ENCODE results near the gene KCND3.

Gene KCND3

GRCh38 chr1:111989531-111990025 is at the start of gene KCND3:
Gene KCND3, minus strand, starts transcription at chr1:111989668.
- DNase-seq (ENCODE audit: low read depth), result no peak

DNA sequence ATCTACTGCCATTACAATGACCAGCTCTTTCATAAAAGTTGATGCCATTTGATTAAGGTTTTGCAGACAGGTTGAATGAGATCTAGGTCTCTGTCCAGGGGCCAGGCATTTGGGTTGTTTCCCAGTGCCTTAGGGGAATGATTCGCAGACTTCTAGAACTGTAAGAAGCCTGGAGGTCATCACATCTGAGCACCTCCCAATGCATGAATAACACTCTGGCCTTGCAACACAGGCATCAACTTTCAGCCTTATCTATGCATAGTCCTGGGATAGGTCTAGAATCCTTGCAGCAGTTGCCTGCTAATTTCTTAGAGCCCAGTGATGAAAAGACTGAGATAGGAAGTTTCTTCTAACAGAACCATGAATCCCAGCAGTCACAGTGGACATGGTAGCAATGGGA is 44.8 kb upstream of the KCND3 start:
- DNase-seq (ENCODE audit: low read depth), result no peak

- no peak for DNase-seq (ENCODE audit: low read depth)
Observed at GRCh38 chr1:112033439-112034120, 44.1 kb upstream of the KCND3 start.

DNA sequence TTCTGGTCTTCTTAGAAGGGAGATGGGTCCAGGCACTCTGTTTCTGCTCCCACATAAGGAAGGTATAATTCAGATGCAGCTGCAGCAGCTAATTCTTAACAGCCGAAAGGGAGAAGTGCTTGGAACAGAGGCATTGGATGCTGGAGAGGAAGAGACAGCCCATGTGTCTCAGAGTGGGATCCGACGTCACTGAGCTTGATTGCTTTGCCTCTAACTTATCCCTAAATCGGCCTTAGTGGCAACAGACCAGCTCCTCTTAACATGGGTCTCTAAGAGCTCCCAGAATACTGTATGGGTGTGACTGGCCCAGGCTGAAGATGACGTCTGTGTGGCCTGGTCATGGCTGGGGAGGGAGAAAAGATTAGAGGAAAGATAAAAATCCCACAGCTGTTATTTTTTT is 40.7 kb upstream of the KCND3 start:
- DNase-seq (ENCODE audit: low read depth), result no peak

GRCh38 chr1:112027696-112028095 is 38.2 kb upstream of the KCND3 start:
- DNase-seq (ENCODE audit: low read depth), result no peak

DNA sequence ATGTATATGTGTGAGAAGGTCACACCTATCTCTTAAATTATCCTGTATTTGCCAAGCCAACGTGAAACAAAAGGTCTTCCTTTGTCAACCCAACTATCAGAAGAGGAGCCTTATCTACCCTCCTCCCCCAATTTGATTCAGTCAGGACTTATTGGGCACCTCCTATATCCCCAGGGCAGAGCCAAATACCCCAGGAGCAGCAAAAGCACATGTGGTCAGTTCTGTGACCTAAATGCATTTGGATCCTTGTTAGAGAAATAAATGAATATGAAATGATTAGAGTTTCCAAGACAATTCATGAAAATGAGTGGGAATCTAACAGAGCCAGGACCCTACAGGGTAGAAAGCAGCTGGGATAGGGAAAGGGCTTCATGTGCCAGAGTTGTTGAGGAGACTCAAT is 37.0 kb upstream of the KCND3 start:
- no peak for DNase-seq (ENCODE audit: low read depth)

- no peak for DNase-seq (ENCODE audit: low read depth)
Observed at GRCh38 chr1:112026016-112026415, 36.5 kb upstream of the KCND3 start.

GRCh38 chr1:112021263-112021662 is 31.8 kb upstream of the KCND3 start:
- DNase-seq (ENCODE audit: low read depth), result no peak

GRCh38 chr1:112017183-112017582 is 27.7 kb upstream of the KCND3 start:
- DNase-seq (ENCODE audit: low read depth), result no peak

DNA sequence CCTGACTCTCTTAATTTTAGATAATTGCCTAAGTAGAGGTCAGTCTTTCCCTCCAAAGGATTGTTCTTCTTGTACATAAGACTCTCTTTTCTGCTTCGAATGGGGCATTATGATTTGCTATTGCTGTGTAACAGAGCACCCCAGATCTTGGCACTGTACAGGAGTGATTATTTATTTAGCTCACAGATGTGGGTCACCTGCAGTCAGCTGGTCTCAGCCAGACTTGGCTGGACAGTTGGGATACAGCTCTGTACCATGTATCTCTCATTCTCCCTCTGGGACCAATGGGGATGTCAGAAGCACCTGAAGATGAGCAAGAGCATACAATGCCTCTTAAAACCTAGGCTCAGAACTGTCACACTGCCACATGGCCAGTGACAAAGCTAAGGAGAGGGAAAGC is 23.4 kb upstream of the KCND3 start:
- DNase-seq (ENCODE audit: low read depth), result no peak

DNA sequence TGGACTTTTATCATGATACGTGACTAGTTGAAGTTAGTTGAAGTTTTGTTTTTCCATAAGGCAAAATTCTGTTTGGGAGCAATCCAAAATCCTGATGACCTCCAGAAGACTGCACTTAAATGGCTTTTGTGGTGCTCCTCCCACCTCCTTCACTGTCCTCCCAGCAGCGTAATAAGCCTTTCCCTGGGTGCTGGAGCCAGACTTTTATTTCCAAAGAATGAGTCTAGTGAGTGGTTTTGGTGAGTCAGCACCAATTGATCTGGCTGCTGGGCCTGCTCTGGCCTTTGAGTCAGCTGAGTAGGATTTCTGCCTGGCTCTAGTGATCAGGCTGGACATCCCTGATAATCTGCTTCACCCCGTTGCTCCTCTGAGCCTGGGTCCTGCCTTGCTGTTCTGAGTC is 21.7 kb upstream of the KCND3 start:
- no peak for DNase-seq (ENCODE audit: low read depth)

DNA sequence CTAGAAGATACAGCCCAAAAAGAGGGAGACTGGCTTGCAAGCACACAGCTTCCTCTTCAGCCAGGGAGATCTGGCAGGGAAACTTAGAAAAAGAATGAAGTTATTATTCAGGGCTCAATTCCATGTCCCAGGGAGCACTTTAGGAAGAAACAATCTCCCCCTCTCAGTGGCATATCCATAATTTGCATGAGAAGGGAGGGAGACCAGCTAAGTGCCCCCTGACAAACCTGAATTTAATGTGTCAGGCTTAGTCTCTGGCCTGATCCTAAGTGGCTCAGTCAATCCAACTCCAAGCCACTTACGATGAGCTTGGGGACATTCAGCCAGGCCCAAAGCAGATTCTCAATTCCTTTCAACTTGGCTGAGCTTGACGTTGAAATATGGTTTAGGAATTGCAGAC is 17.7 kb upstream of the KCND3 start:
- DNase-seq (ENCODE audit: low read depth), result no peak

DNA sequence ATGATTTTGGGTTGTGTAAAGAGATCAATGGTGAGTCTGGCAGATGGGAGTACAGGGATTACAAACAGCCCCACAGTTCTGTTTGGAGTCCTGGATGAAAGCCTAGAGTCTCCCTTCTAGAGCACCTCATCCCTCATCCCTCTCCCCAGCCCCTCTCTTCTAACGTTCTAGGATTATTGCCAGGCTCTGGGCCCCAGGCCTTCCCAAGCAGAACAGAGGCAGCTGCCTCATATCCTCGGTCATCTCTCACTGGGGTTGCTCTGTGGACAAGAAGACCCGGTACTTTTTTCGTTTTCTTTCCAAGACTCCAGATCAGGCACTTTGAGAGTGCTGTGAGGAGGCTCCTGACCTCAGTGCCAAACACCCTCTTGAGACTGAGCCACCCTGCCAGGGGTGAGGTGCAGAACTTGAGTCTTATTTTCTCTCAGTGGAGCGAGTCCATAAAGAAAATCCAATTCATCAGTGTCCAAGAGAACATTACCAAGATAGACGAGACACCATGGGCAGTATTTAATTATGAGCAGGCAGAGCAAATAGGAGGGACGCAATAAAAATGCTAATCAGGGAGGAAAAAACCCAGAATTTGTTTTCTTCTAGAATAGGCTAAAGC is 17.1 kb upstream of the KCND3 start:
- no peak for DNase-seq (ENCODE audit: low read depth)

DNA sequence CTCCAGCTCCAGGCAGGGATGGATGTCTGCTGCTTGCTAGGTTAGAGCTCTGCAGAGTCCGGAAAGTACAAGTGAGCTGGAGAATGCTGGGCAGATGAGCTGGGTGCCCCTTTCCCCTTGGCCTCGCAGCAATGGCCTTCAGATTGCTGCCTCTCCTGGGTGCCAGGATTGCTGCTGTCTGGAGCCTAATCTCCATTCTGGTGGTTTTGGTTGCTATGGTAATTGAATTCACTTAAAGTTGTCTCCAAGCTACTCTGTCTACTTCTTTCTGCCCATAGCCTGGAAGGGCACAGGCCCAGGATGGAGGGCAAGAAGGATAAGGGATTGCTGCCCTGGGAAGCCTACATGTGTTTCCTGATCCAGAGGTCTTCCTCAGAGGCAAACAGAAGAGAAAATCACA is 14.6 kb upstream of the KCND3 start:
- no peak for DNase-seq (ENCODE audit: low read depth)

GRCh38 chr1:112002514-112002913 is 13.0 kb upstream of the KCND3 start:
- no peak for DNase-seq (ENCODE audit: low read depth)

- DNase-seq (ENCODE audit: low read depth), result no peak
Observed at GRCh38 chr1:112001436-112001835, 12.0 kb upstream of the KCND3 start.

GRCh38 chr1:112000048-112000447 is 10.6 kb upstream of the KCND3 start:
- no peak for DNase-seq (ENCODE audit: low read depth)

DNA sequence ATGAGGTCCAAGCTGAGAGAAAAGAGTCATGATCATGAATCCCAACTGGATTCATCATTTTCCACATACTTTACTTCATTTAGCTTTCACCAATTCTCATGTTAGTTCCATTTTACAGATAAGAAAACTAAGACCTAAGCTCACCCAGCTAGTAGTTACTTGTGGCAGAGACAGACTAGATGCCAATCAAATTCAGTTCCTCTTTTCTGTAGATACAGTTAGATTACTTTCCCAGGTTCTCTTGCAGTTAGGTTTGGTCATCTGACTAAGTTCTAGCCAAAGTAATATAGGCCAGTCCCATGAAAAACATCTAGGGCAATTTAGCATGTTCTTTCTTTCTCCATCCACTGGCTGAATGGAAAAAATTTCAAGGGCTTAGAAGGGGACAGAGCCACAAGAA is 8.9 kb upstream of the KCND3 start:
- no peak for DNase-seq (ENCODE audit: low read depth)

GRCh38 chr1:111992476-111992875 is 3.0 kb upstream of the KCND3 start:
- DNase-seq (ENCODE audit: low read depth), result no peak

DNA sequence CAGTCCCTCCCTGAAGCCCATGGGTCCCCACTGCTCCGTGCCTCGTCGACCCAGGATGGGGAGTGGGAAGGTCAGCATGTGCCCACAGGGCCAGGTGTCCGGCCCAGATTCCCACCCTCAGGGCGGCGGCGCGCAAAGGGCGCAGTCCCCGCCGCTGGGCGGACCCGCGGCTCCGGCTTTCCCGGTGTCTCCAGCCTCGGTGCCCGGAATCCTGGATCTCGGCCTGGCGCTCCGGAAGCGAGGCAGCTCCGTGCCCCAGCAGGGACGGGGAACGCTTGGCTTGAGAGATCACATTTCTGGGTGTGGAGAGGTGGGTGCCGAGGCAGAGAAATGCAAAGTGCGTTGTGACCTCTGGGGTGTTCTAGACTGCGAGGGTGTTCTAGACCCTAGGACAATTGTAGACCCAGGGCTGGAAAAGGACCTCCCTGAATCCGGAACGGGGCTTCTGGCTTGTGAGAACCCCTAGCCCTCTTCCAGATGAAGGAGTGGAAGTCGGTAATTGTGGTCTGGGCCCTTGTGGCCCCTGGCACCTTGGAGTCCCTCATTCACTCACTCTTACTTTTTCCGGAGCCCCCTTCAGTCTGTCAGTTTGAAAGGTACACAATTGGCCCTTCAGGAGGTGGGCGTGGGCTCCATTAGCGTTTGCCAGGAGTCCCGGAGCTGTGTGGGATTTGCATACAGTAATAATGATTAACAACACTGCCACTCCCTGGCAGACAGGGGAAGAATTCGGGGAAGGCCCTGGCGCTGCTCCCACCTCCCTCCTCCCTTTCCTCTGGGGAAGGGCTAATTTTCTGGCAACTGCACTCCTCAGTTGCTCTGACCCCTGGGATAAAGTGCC is 1.6 kb upstream of the KCND3 start:
- no peak for DNase-seq (ENCODE audit: low read depth)

GRCh38 chr1:111990026-111990877 is 784 bp upstream of the KCND3 start:
- DNase-seq (ENCODE audit: low read depth), result no peak

Measured in stimulated activated CD8-positive, alpha-beta memory T cell treated with anti-CD3 and anti-CD28 coated beads, Interleukin-12 subunit alpha, Interleukin-12 subunit beta, amount 100 ng/mL, for 4 hours (primary cell).